Gastroesophageal sphincter (tissue), 4 donors: ENCODE measurements around the gene INHBE. TPM values are rescaled to one million over a fixed set of nuclear protein-coding genes. Genes with fewer than 3 reads are reported as not detected.
A peak's percentile ranks its signal among the peaks of the same experiment; 100 is the strongest.

Experiments
- ATAC-seq: fragments of 150-250 bp; one replicate; pipeline ENCODE4 v1.9.1; 2016; ENCODE audit warnings: mild to moderate bottlenecking, moderate library complexity
- H3K27ac ChIP-seq, 4 donors: fragments of 200-600 bp; sonication (generic) in 3 of 4; 1 replicate in 3 of 4; 2 replicates in 1 of 4; pipeline ENCODE4 v1.5.1; 2016 to 2019
- H3K27me3 ChIP-seq: fragments of 200-600 bp; sonication (generic); one replicate; pipeline ENCODE4 v1.5.1; 2019
- H3K36me3 ChIP-seq, 2 donors: fragments of 200-600 bp; sonication (generic); one replicate each; pipeline ENCODE4 v1.5.1; 2019; ENCODE audit warnings: control low read depth in 1 of 2
- H3K4me1 ChIP-seq, 3 donors: fragments of 200-600 bp; sonication (generic); 1 replicate in 2 of 3; 2 replicates in 1 of 3; pipeline ENCODE4 v1.5.1; 2016 to 2019; ENCODE audit warnings: control low read depth in 2 of 3
- H3K4me3 ChIP-seq, 2 donors: fragments of 200-600 bp; sonication (generic); one replicate each; pipeline ENCODE4 v1.5.1; 2019; ENCODE audit warnings: mild to moderate bottlenecking in 1 of 2, moderate library complexity in 1 of 2
- H3K9me3 ChIP-seq, 3 donors: fragments of 200-600 bp; sonication (generic); one replicate each; pipeline ENCODE4 v1.5.1; 2017 to 2019; ENCODE audit warnings: control low read depth in 2 of 3
- EP300 ChIP-seq: sonication (generic); formaldehyde crosslinking; IDR thresholded peaks from one replicate; pipeline ENCODE4 v1.6.1; 2017; ENCODE audit warnings: antibody characterized with exemption, mild to moderate bottlenecking
- POLR2A ChIP-seq, 2 donors: fragments of 450-650 bp; IDR thresholded peaks; one replicate each; pipeline ENCODE4 v1.6.1; 2017; ENCODE audit warnings: antibody characterized with exemption in 2 of 2, mild to moderate bottlenecking in 2 of 2, moderate library complexity in 1 of 2
- POLR2AphosphoS5 ChIP-seq: sonication (generic); formaldehyde crosslinking; IDR thresholded peaks from one replicate; pipeline ENCODE4 v1.6.1; 2017; ENCODE audit warnings: antibody characterized with exemption
- WGBS, 2 donors: methylation state at CpG; one replicate each; pipeline ENCODE4 v1.1.5; 2018; ENCODE audit warnings: low coverage in 1 of 2; 5-methylcytosine and 5-hydroxymethylcytosine counted together
- total RNA-seq, 4 donors: library from RNA; depleted of rRNA; stranded (reverse); fragments of >200 nt; gene quantifications; one replicate each; pipeline ENCODE4 v1.1.0, GENCODE V29; 2016
- TF ChIP-seq, protein P1 (sequence below), 4 experiments: fragments of 200-600 bp in 2 of 4; fragments of 450-650 bp in 2 of 4; sonication (generic) in 1 of 4; IDR thresholded peaks; one replicate each; pipeline ENCODE4 v1.5.1; 2017 to 2019; ENCODE audit warnings: antibody characterized with exemption in 4 of 4, mild to moderate bottlenecking in 2 of 4, moderate library complexity in 2 of 4

Gene INHBE
- total RNA-seq, 4 donors from 2014 or later: not detected

DNA sequence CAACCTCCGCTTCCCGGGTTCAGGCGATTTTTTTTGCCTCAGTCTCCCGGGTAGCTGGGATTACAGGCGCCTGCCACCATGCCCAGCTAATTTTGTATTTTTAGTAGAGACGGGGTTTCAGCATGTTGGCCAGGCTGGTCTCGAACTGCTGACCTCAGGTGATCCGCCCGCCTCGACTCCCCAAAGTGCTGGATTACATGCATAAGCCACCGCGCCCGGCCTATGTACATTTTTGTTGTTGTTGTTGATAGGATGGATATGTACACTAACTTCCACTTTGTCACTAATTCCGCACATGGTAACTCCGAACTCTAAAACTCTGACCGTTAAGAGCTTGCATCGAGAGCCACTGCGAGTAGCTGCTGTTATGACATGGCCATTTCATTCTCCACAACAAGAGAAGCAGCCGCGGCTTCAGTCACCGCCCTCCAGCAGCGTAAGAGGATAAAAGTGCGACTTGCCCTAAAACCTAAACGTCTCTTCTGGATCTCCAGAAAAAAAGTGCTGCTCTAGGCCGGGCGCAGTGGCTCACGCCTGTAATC, 32.0 kb downstream of the INHBE start:
- no peak for ATAC-seq
- 80 to 97% methylated on average over 1 to 15 of the region's 27 CpGs for WGBS, 2 donors
- Histone ChIP-seq H3K27me3 (peaks cover 13% of the 10 kb centered on the region), H3K36me3 (peaks cover 0 to 32% of the 10 kb centered on the region in 2 donors), H3K27ac (peak overlapping the region in 2 of 4 donors; percentile 83 to 85), H3K4me3 (peak overlapping the region; percentile 70 to 94), H3K9me3 (no peaks in the 10 kb centered on the region), H3K4me1 (peaks cover 4 to 21% (median 8%) of the 10 kb centered on the region in 3 donors)
- TF ChIP-seq EP300: no peak
- no peak for TF ChIP-seq POLR2AphosphoS5
- TF ChIP-seq POLR2A (IDR thresholded peaks at IDR 0.05): no peak
- TF ChIP-seq, protein P1, sequence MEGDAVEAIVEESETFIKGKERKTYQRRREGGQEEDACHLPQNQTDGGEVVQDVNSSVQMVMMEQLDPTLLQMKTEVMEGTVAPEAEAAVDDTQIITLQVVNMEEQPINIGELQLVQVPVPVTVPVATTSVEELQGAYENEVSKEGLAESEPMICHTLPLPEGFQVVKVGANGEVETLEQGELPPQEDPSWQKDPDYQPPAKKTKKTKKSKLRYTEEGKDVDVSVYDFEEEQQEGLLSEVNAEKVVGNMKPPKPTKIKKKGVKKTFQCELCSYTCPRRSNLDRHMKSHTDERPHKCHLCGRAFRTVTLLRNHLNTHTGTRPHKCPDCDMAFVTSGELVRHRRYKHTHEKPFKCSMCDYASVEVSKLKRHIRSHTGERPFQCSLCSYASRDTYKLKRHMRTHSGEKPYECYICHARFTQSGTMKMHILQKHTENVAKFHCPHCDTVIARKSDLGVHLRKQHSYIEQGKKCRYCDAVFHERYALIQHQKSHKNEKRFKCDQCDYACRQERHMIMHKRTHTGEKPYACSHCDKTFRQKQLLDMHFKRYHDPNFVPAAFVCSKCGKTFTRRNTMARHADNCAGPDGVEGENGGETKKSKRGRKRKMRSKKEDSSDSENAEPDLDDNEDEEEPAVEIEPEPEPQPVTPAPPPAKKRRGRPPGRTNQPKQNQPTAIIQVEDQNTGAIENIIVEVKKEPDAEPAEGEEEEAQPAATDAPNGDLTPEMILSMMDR (IDR thresholded peaks at IDR 0.05): no peak

DNA sequence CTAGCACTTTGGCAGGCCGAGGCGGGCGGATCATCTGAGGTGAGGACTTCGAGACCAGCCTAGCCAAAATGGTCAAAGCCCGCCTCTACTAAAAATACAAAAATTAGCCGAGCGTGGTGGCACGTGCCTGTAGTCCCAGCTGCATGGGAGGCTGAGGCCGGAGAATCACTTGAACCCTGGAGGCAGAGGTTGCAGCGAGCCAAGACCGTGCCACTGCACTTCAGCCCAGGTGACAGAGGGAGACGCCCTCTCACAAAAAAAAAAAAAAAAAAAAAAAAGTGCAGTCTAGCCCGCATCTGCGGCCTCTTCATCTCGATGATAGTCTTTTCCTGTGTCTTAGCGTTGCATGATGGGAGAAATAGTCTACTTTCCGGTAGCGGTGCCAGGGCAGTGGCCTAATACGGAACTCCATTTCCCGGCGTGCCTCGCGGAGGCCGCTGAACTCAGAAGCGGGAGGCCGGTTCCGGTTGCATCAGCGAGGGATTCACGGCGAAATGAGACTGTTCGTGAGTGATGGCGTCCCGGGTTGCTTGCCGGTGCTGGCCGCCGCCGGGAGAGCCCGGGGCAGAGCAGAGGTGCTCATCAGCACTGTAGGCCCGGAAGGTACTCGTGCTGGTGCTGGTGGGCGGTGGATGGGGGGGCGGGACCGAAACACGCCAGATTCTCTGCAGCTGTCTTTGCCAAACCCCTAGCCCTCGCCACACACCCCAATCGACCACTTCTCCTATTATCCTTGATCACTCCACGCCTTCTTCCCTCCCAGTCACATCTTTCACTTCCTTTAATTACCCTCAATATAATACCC, 32.7 kb downstream of the INHBE start, which contains the start of gene MARS1:
MARS1 (plus strand) TSS at position 472 of the 805 bp plus-strand sequence; CDS start at position 495, 23 bp downstream.
- H3K9me3 ChIP-seq: no peaks in the 10 kb centered on the region
- H3K4me3 ChIP-seq: peak within 1 kb of the TSS; percentile 70 to 94
- peak within 1 kb of the TSS; percentile 47 to 88 (median 84) for H3K27ac ChIP-seq
- TF ChIP-seq POLR2A (IDR thresholded peaks at IDR 0.05) (peak; percentile 41 to 53), EP300 (no peak), POLR2AphosphoS5 (peak; percentile 82)
- TF ChIP-seq, protein P1 (IDR thresholded peaks at IDR 0.05): peak in 1 of 4 experiments; percentile 20
- WGBS, 2 donors: 0% methylated on average over 5 to 13 of the region's 47 CpGs
- peaks cover 6% of the 10 kb centered on the region for H3K27me3 ChIP-seq
- peaks cover 0 to 39% of the 10 kb centered on the region in 2 donors for H3K36me3 ChIP-seq
- H3K4me1 ChIP-seq: peaks cover 4 to 21% (median 8%) of the 10 kb centered on the region in 3 donors
- ATAC-seq: peak; percentile 99

DNA sequence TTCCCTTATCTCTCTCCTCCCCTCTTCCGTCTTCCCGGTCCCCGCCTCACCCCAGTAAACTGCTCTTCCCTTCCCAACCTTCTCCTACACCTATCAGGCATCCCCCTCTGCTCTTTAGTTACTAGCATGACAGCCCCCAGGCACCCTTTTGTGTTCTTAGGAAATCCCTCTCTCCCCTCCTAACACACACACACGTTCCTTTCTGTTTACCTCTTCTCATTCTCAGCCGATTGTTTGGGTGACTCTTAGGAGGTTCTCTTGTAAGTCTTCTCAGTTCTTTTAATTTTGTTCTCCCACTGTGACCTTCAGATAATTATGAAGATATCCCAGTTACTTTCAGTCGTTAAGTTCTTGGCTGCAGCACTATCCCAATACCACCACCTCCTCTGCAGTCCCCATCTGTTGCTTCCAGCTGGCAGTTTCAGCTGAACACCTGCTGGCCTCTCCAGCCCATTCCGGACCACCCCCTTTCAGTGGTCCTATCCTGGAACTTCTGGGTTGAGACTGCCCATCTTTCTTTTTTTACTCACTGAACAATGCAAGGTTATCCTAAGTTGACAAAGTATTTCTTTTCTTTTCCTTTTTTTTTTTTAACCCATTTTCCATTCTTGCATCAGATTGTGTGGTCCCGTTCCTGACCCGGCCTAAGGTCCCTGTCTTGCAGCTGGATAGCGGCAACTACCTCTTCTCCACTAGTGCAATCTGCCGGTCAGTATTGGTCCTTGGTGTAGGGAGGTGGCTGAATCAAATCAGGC, 33.5 kb downstream of the INHBE start:
- H3K4me3 ChIP-seq: peak overlapping the region; percentile 70 to 94
- peaks cover 4% of the 10 kb centered on the region for H3K27me3 ChIP-seq
- whole genome bisulfite sequencing, 2 donors: 22 to 30% methylated on average over 10 of the region's 11 CpGs
- H3K9me3 ChIP-seq: no peaks in the 10 kb centered on the region
- peak overlapping the region; percentile 47 to 88 (median 84) for H3K27ac ChIP-seq
- ATAC-seq: no peak
- peaks cover 4 to 21% (median 8%) of the 10 kb centered on the region in 3 donors for H3K4me1 ChIP-seq
- H3K36me3 ChIP-seq: peaks cover 0 to 40% of the 10 kb centered on the region in 2 donors
- TF ChIP-seq EP300: no peak
- TF ChIP-seq, protein P1 (IDR thresholded peaks at IDR 0.05): no peak
- TF ChIP-seq POLR2AphosphoS5: no peak
- TF ChIP-seq POLR2A (IDR thresholded peaks at IDR 0.05): no peak

DNA sequence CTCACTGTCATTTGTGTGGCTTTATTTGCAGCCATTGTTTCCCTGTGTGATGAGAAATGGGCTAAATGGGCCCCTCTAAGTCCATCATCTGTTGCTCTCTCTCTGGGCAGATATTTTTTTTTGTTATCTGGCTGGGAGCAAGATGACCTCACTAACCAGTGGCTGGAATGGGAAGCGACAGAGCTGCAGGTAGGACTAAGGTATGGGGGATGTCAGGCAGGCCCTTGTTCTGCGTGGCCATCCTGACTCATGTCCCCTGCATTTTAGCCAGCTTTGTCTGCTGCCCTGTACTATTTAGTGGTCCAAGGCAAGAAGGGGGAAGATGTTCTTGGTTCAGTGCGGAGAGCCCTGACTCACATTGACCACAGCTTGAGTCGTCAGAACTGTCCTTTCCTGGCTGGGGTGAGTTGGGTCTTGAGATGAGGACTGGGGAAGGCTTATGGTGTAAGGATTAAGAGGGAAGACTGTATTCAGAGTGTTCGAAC, 34.1 kb downstream of the INHBE start:
- Histone ChIP-seq H3K27ac (peak overlapping the region in 1 of 4 donors; percentile 83), H3K27me3 (peaks cover 4% of the 10 kb centered on the region), H3K9me3 (no peaks in the 10 kb centered on the region), H3K36me3 (peaks cover 0 to 45% of the 10 kb centered on the region in 2 donors), H3K4me1 (peaks cover 4 to 21% (median 8%) of the 10 kb centered on the region in 3 donors), H3K4me3 (peak overlapping the region in 1 of 2 donors; percentile 70)
- TF ChIP-seq POLR2A (IDR thresholded peaks at IDR 0.05) (no peak), POLR2AphosphoS5 (no peak), EP300 (no peak)
- TF ChIP-seq, protein P1 (IDR thresholded peaks at IDR 0.05): no peak
- no peak for ATAC-seq
- 75 to 80% methylated on average over 2 to 3 of the region's 5 CpGs for WGBS, 2 donors
